NT2/D1 (cell line): ENCODE measurements around the gene PRRX2.
A peak's percentile ranks its signal among the peaks of the same experiment; 100 is the strongest.

Experiments
- DNase-seq: peaks from one replicate; pipeline ENCODE4 v3.0.0-alpha.2; 2011; ENCODE audit warnings: low read depth, low spot score
- H3K27me3 ChIP-seq: 2 replicates; pipeline ENCODE4 v1.6.0; 2011; ENCODE audit warnings: mild to moderate bottlenecking; ENCODE audit not compliant: insufficient read length, insufficient read depth
- H3K36me3 ChIP-seq: 2 replicates; pipeline ENCODE4 v1.6.1; 2011; ENCODE audit warnings: mild to moderate bottlenecking, low read length, mixed read lengths; ENCODE audit not compliant: insufficient read depth, insufficient read length
- H3K4me1 ChIP-seq: 2 replicates; pipeline ENCODE4 v1.5.1; 2011; ENCODE audit not compliant: insufficient read depth, insufficient read length
- H3K4me3 ChIP-seq: 2 replicates; pipeline ENCODE4 v1.5.1; 2011; ENCODE audit warnings: low read depth; ENCODE audit not compliant: insufficient read length
- H3K9ac ChIP-seq: 2 replicates; pipeline ENCODE4 v1.6.0; 2011; ENCODE audit warnings: low read depth; ENCODE audit not compliant: insufficient read length
- H3K9me3 ChIP-seq: 2 replicates; pipeline ENCODE4 v1.5.1; 2011; ENCODE audit warnings: mild to moderate bottlenecking, low read length; ENCODE audit not compliant: insufficient read depth
- SUZ12 ChIP-seq: IDR thresholded peaks from 2 replicates; pipeline ENCODE4 v1.6.1; 2011; ENCODE audit not compliant: insufficient read length, insufficient read depth; ENCODE audit errors: extremely low read depth
- YY1 ChIP-seq: IDR thresholded peaks from 2 replicates; pipeline ENCODE4 v1.6.1; 2011; ENCODE audit not compliant: insufficient read length, insufficient read depth
- ZNF274 ChIP-seq: IDR thresholded peaks from 2 replicates; pipeline ENCODE4 v1.6.1; 2011; ENCODE audit warnings: mild to moderate bottlenecking, low read depth, low read length

Gene PRRX2

GRCh38 chr9:129720865-129721545, 55.6 kb downstream of the PRRX2 start:
- TF ChIP-seq YY1: no peak
- TF ChIP-seq ZNF274: no peak
- no peak for TF ChIP-seq SUZ12
- DNase-seq: no peak

GRCh38 chr9:129722913-129723312, 57.5 kb downstream of the PRRX2 start:
- H3K4me1 ChIP-seq: peaks cover 14% of the 10 kb centered on the region
- DNase-seq: no peak
- H3K9ac ChIP-seq: no peak overlapping the region
- no peaks in the 10 kb centered on the region for H3K9me3 ChIP-seq
- TF ChIP-seq YY1: no peak
- TF ChIP-seq ZNF274: no peak
- TF ChIP-seq SUZ12: no peak
- no peak overlapping the region for H3K4me3 ChIP-seq
- H3K36me3 ChIP-seq: peaks cover 3% of the 10 kb centered on the region
- H3K27me3 ChIP-seq: no peaks in the 10 kb centered on the region

More at GRCh38 chr9:129720865-129721545, 55.6 kb downstream of the PRRX2 start:
- H3K27me3 ChIP-seq: no peaks in the 10 kb centered on the region
- H3K4me1 ChIP-seq: peaks cover 14% of the 10 kb centered on the region
- peaks cover 3% of the 10 kb centered on the region for H3K36me3 ChIP-seq
- no peak overlapping the region for H3K4me3 ChIP-seq
- peak overlapping the region; percentile 47 for H3K9ac ChIP-seq
- H3K9me3 ChIP-seq: no peaks in the 10 kb centered on the region

GRCh38 chr9:129724456-129725190, 59.2 kb downstream of the PRRX2 start:
- Histone ChIP-seq H3K9me3 (no peaks in the 10 kb centered on the region), H3K27me3 (no peaks in the 10 kb centered on the region), H3K4me1 (peaks cover 14% of the 10 kb centered on the region), H3K9ac (no peak overlapping the region), H3K4me3 (no peak overlapping the region), H3K36me3 (no peaks in the 10 kb centered on the region)
- TF ChIP-seq ZNF274: no peak
- TF ChIP-seq YY1: no peak
- no peak for TF ChIP-seq SUZ12
- DNase-seq: no peak

GRCh38 chr9:129725795-129726251, 60.4 kb downstream of the PRRX2 start:
- Histone ChIP-seq H3K36me3 (no peaks in the 10 kb centered on the region), H3K9ac (peak overlapping the region; percentile 26), H3K4me3 (no peak overlapping the region), H3K4me1 (peaks cover 12% of the 10 kb centered on the region), H3K9me3 (no peaks in the 10 kb centered on the region), H3K27me3 (no peaks in the 10 kb centered on the region)
- DNase-seq: no peak
- TF ChIP-seq ZNF274 (no peak), YY1 (no peak), SUZ12 (no peak)

GRCh38 chr9:129726322-129727160, 61.1 kb downstream of the PRRX2 start:
- Histone ChIP-seq H3K4me3 (no peak overlapping the region), H3K9me3 (no peaks in the 10 kb centered on the region), H3K36me3 (no peaks in the 10 kb centered on the region), H3K27me3 (no peaks in the 10 kb centered on the region), H3K4me1 (peaks cover 12% of the 10 kb centered on the region), H3K9ac (peak overlapping the region; percentile 9)
- TF ChIP-seq YY1 (no peak), SUZ12 (no peak), ZNF274 (no peak)
- DNase-seq: peak; percentile 89

GRCh38 chr9:129728744-129729143, 63.3 kb downstream of the PRRX2 start:
- Histone ChIP-seq H3K4me1 (peaks cover 12% of the 10 kb centered on the region), H3K4me3 (no peak overlapping the region), H3K27me3 (no peaks in the 10 kb centered on the region), H3K36me3 (no peaks in the 10 kb centered on the region), H3K9ac (no peak overlapping the region), H3K9me3 (no peaks in the 10 kb centered on the region)
- DNase-seq: no peak
- TF ChIP-seq SUZ12: no peak
- TF ChIP-seq ZNF274: no peak
- TF ChIP-seq YY1: no peak

- Histone ChIP-seq H3K36me3 (no peaks in the 10 kb centered on the region), H3K9me3 (no peaks in the 10 kb centered on the region), H3K9ac (no peak overlapping the region), H3K27me3 (no peaks in the 10 kb centered on the region), H3K4me1 (no peaks in the 10 kb centered on the region), H3K4me3 (no peak overlapping the region)
- TF ChIP-seq ZNF274 (no peak), SUZ12 (no peak), YY1 (no peak)
- DNase-seq: no peak
These were observed 66.1 kb downstream of the PRRX2 start for GRCh38 chr9:129731477-129732085.
